ENCODE measurements around the gene INSC.

Gene INSC

DNA sequence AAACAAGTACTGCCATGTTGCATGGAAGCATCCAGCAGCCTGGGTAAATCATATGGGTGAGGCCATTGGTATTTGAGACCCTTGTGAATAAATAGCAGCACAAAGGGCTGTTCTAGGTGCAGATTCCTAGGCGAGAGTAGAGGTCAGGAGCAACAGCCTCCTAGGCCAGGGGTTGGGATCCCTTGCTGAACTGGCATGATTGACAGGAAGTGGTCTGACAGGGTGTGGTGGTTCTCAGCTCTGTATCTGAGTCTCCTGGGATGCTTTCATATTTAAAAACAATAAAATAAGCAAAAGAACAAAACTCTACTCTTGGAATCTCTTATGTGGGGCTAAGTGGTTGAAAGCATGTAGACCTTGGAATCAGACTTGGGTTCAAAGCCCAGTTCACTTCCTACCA is 35.8 kb downstream of the INSC start:
- no peak for FAIRE-seq

DNA sequence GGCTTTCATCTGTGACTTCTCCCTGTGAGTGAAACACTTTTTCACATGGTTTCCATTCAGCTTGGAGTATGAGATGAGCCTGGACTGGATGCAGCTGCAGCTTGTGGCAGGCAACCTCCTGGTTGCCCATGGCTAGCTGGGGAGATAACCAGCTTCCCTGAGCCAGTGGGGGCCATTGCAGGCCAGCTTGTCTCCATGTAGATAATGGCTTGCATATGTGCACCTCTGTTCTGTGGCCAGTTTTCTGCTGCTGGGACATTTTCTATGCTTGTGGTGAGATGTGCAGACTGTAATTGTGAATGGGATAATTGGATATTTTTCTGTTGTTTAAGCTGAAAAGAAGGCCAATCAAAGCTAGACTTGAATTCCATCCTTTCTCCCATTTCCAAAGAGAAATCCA is 38.5 kb downstream of the INSC start:
- no peak for FAIRE-seq

DNA sequence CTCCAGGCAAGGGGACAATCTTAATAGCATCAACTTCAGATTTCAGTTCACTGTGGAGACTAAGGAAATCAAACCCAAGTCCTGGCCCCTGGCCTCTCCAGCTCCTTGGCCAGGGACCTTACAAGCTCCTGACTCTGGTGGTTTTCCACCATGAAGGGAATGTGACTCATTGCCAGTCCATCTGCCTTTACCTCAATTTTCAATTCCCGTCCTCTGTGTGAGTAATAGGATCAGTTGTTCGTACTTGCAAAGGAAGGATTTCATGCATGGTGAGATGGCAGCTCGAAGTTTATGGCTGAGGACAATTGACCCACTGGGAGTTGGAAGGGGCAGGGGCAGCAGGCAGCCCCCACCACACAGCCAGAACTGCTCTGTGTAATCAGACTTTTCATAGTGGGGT is 42.5 kb downstream of the INSC start:
- no peak for FAIRE-seq

DNA sequence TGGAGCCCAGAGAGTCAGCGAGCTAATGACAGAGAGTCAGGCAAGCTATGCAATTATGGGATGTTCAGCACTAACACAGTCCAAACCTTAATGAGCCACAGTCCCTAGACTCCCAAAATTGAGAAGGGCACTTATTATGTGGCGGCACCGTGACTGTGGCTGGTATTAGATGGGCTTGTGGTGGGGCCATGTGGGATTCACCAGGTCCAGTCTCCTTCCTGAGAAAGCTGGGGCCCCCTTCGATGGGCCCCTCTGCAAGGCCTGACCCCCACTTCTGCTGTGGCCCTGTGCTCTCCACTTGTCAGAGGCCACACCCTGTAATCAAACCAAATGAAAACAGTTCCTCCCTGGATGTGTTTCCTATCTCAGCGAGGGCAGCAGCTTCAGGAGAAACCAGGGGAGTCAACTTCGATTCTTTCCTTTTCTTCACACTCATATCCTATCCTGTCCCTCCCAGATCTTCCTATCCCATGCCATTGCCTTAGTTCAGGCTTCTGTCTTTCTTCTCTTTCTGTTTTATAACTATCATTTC is 42.9 kb downstream of the INSC start:
- FAIRE-seq, result no peak

DNA sequence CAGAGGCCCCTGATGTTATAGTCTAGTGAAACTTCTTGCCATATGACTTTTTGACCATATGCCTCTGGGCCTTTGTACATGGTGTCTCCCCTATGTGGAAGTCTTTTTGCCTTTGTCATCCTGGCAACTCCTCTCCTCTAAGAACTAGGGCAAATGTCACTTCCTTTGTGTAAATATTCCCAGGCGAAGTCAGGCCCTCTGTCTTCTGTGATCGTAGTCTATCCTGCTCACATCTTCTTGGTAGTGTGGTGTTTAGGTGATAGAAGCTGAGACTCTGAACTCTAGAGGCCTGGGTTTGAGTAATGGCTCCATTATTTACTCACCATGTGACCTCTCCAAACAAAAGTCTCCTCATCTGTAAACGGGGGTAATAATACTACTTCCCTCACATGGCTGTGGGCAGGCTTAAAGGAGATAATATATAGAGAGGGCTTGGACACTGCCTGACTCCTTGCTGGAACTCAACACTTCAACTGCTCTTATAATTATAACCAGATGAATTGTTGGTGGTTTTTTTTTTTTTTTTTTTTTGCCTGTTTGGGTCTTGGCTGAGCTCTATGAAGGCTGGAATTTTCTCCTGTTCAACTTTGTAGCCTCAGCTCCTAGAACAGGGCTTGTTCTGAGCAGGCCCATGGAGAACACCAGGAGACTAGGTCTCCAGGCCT is 43.8 kb downstream of the INSC start:
- no peak for FAIRE-seq

DNA sequence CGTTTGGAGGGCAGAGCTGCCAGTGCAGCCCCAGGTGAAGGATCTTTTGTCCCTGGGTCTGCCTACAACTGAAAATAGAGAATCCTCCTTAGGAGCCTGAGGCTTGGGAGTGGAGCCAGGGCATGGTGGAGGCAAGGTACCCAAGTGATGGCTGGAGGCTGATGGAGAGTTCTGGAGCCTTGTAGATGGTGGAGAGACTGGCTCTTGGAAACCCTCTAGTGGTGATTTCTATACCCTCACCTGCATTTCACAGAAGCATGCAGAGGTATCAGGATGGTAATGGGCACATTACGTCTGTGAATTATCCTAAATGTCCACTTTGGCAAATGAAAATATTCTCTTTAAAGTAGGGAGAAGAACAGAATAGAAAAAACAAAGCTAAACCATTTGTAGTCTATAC is 44.4 kb downstream of the INSC start:
- no peak for FAIRE-seq

DNA sequence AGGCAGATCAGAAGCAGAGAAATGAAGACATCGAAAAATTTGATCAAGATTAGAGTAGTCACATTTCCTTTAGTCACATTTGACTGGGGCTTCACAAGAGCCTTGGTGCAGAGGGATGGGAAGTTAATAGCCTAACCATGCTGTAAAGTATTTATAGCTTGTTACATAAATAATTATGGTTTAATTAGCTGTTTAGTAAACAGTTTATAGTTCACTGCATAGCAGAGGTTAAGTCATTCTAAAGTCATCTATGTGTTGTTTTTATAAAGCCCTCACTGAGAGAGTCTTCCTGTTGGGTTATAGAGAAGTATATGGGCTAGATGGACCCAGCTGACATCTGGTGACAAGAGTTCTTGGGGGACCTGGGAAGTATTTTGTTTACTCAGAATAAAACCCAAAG is 47.1 kb downstream of the INSC start:
- FAIRE-seq, result no peak

DNA sequence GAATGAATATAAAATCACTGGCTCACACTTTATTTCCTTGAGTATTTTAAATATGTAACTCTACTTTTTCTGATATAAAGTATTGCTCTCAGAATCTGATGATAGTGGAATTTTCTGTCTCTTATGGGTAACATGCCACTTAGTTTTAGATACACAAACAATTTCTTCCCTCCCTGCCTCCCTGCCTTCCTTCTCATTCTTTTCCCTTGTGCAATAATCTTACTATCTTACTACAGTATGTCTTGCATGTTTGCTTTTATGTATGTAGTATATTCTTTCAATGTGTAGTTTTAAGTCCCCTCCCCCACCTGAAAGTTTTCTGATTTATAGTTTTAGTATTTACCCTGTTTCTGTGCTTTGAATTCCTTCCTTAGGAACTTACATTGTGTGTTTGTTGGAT is 48.4 kb downstream of the INSC start:
- no peak for FAIRE-seq

DNA sequence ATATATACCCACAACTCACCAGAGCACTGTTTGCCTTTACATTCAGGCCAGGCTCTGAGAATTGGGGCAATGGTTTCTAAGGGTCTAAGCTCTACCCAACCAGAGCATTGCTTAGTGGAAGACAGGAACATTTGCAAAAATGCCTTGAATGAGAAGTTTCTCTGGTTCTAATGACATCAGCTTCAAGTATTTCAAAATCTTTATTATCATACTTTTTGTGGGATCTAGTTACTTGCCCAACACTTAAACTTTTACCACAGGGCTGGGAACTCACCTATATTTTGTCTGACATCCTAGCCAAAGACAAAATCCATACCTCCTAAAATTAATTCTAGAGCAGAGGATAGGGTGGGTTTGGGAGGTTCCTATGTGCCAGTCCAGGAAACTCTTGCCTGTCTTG is 51.5 kb downstream of the INSC start:
- no peak for FAIRE-seq

DNA sequence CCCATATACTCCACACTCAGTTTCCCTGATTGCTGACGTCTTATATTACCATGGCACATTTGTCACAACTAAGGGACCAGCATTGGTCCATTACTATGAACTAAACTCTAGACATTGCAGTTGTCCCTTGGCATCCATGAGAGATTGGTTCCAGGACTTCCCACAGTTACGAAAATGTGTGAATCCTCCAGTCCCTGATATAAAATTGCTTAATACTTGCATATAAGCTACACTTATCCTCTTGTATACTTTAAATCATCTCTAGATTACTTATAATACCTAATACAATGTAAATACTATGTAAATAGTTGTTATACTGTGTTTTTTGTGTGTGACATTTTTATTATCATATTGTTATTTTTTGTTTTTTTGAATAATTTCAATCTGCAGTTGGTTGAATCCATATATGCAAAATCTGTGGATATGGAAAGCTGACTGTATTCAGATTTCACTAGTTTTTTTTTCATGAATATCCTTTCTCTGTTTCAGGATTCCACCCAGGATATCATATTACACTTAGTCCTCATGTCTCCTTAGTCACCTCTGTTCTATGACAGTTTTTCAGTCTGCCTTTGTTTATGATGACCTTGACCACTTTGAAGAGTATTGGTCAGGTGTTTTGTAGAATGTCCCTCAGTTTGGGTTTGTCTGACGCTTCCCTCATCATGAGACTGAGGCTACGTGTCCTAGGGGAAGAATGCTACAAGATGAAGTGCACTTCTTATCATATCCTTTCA is 55.3 kb downstream of the INSC start:
- no peak for FAIRE-seq

DNA sequence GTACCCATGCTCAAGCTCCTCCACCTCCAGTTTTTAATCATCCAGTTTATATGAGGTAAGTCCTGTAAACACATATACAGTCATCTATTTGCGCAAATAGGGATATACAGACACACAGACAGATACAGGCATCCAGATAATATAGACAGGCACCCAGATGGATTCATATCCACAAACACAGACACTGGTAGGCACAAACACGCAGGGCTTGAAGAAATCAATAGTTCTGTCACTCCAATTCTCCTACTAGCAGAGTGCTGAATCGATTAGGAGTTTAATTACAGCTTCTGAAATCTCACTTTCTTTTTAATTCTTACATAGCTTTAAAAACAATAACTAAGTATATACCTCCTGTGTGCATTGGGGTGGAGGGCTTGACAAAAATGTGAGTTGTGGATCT is 56.0 kb downstream of the INSC start:
- no peak for FAIRE-seq

DNA sequence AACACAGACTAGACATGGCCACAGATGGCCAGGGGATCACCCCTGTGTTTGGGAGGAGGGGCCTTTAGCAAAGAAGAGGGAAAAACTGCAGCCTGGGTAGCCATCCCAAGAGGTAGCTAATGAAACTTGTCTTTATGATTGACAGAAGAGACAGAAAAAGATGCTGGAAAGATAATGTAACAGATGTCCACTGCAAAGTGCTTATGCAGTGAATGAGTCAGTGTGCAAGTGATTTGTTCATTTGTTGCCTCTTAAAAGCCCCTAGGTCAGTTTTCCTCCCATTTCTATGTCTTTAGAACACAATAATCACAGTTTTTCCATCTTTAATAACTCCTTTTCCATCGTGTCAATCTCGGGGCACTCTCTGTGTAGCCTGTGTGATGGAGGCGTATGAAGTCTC is 57.2 kb downstream of the INSC start:
- no peak for FAIRE-seq

DNA sequence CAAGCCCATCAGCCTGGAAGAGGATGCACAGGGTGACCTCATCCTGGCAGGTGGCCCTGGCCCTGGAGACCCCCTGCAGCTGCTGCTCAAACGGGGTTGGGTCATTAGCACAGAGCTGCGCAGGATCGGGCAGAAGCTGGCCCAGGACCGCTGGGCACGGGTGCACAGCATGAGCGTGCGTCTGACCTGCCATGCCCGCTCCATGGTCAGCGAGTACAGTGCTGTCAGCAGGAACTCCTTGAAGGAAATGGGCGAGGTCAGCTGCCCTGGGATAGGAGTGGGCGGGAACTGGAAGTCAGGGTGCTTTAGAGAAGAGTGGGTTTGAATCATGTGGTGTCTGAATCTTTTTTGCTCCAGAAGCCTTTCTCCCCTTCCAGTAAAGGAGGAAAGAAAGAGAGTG is 61.1 kb downstream of the INSC start:
- FAIRE-seq, result no peak

DNA sequence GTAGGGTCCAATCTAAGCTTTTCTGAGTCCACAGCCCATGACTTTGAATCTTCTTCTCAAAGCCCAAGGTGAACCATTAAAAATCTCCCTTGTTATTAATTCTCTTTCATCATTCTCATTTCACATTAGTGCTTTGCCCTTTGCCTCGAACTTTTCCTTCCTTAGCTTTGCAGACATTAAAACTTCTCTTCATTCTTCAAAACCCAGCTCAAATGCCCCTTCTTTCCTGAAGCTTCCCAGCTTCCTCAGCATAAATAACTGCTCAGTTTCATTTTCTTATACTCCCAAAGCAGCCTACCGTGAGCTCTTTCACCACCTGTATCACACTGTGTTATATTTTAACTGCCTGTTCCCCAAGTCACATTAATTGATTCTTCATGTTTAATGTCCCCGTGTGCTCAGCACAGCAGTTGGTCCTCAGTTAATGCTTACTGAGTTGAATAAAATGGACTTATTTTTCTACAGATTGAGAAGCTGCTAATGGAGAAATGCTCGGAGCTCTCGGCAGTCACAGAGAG is 62.0 kb downstream of the INSC start:
- no peak for FAIRE-seq

DNA sequence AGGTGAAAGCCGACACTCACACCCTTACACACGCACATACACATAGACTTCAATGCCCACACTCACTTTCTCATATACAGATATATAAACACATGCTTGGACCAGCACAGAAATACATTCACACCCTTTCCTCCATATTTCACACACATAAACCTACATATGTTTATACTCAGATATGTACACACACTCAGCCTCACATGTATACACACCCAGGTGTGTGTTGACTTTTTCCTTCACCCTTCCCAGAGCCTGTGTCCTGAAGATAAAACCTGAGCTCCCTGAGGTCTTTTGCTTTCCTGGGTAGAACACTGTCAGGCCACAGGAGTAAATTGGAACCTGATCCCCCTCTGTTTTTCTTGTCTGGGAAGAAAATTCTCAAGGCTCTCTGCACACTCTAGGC is 62.8 kb downstream of the INSC start:
- no peak for FAIRE-seq

DNA sequence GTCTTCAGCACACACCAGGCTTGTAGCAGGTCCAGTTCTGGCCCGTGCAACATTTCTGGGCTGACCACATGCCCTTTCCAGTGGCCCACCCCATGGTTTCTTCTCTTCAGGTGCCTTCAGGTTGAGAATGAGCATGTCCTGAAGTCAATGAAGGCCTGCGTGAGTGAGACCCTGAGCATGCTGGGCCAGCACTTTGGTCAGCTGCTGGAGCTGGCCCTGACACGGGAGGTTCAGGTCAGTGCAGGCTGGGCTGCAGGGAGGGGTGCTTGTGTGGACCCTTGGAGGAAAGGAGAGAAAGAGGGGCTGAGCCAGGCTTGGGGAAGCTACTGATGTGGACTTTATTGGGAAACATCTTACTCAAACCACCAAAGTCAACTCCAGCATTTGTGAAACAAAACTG is 63.5 kb downstream of the INSC start:
- no peak for FAIRE-seq

DNA sequence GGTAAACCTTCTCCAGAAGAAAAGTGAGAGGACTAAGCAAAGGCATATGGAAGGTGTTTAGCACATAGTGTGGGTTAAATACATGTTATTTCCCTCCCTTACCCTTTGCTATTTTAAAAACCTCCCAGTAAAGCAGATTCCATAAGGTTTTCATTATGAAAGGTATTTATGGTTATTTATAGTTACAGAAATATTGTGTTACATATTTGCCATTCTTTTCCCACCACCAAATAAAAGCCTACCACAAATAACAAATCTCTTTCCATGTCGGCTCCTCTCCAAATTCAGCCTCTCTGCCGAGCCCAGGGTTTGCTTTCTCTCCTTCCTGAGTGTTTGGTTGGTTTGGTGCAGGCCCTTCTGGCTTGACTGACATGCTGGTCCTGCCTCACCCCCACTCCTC is 64.4 kb downstream of the INSC start:
- FAIRE-seq, result no peak

DNA sequence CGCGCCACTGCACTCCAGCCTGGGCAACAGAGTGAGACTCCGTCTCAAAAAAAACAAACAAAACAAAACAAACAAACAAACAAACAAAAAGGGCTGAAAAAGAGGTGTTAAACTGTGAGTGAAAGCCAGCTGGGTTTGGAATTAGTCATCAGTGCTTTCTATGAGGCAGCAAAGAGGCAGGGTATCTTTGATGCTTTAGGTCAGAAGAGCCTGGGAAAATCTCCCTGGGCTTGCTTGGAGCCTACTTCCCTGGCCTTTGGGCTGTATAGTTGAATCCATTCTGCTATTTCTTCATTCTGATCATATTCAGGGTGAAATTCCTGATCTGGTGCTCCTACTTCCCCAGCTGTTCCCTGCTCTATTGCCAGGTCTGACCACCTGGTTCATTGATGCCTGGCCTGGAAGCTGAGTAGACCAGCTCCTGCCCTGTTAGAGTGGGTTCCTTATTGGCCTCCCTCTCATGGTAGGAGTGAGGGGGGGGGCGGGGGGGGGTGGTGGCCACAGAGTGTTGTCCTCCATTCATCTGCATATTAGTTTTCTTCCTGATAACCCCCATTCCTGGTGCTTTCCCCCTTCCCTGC is 65.6 kb downstream of the INSC start:
- no peak for FAIRE-seq

DNA sequence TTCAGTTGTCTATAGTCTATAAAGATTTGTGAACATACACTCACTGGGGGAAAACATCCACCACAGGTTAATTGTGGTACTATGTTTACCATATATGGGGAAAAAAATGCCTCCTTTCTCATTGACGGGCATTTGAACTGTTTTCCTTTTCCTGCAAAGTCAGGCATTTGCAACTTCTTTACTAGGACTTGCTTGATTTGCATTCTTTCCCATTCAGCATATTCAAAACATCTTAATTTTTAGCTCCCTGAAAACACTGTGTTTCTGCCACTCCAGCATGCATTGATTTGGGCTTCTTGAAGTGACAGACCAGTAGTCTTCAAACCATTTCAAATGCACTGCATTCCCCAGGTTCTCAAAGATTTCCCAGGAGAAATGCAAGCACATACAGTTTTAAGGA is 67.6 kb downstream of the INSC start:
- no peak for FAIRE-seq

DNA sequence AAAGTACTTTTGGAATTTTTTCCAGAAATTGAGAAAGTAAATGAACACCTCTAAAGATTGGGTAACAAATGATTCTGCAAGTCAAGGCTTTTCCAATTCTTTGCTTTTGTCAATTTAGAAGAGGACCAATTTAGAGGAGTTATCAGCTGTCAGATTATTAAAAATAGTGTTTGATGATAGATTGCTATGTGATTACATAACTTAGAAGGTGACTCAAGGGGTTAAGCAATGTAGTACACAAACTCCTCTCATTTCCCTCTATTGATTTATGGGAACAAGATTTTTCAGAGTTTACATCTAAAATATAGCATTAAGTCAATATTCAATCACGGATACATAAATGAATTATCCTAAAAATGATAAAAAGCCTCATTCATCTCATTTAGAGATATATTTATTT is 70.3 kb downstream of the INSC start:
- no peak for FAIRE-seq

DNA sequence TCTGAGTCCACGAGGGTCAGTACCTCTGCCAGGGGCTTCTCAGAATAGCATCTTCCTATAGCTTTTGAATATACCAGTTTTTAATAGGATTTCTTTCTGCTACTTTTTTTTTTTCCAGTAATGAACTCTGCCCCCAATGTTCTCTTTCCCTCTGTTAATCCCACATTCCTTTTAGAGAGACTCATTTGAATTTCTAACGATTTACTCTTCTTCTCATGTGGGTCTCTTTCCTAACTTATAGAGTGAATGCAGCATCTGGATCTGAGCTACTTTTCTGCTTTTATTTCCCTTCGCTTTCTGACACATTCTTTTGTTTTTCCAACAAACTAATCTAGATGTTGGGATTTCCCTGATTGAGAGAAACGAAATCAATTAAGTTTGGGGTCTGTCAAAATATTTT is 71.4 kb downstream of the INSC start:
- FAIRE-seq, result no peak

DNA sequence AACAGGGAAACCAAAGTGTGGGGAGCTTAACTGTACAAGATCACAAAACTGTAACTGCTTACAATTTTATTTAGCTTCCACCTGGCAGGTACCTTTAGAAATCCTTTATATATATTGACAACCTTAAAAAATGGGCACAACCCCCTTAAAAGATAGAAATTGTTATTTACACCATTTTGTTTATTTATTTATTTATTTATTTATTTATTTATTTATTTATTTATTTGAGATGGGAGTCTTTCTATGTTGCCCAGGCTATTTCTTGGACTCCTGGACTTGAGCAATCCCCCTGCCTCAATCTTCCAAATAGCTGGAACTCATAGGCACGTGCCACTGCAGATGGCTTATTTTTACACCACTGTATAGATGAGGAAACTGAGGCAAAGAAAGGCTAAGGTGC is 74.5 kb downstream of the INSC start:
- no peak for FAIRE-seq

DNA sequence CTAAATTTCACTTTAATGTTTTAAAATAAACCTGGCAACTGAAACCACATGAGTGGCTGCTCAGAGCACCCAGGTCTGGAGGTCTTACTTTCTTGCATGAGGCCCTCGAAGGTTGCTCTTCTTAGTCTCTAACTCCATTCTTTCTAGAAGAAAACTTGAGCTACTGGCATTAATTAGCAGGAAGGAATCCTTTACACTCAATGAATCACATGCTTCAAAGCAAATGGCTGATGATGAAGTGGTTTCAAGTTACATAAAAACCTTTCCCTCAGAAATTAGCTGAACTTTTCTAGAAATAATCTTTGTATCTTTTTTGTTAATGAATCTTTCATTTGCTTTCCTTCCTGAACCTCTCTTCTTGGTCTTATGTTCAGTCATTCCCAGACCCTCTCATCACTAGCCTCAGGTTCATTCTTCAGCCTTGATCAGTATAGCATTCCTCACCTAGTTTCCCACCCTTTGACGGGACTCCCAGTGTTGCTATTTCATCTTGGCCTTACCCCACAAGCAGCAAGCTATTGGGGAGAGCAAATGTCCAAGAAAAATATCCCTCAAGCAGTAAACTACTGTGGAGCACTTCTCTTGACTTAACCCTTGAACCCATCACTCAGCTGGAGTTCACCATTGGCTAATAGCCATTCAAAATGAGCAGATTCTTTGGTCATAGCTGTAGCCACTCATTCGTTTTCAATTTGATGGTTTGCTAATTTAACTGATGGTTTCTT is 75.1 kb downstream of the INSC start:
- no peak for FAIRE-seq
